Measurements from ENCODE around the gene SLC46A2. TPM values are rescaled to one million over a fixed set of nuclear protein-coding genes. Genes with fewer than 3 reads are reported as not detected.

Gene SLC46A2
- total and polyA plus RNA-seq, 2 donors (not counting 1 experiment from before 2014, with no cell fraction given): not detected

DNA sequence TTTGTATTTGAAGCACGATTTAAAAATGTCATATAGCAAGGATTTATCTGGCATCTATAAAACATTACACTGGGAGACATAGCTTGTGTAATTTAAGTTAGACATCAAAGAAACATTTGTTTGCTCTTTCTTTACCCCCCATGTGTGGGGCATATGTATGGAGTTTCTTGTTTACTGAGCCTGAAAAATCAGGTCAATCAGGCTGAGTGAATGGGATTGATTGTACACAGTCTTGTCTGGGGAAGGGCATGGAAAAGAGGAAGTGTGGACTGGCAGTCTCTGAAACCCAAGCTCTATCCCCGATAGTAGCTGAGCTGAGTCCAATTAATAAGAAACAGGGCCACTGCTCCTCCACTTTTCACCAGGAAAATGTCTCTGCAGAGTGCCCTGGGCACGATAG, 49.4 kb downstream of the SLC46A2 start:
- Histone ChIP-seq H3K27ac (ENCODE audit: insufficient read depth, low read length) (no peak overlapping the region), H3K27me3 (ENCODE audit: control insufficient read depth, insufficient read depth, low read length) (no peaks in the 10 kb centered on the region), H4K20me1 (ENCODE audit: control insufficient read depth, extremely low read depth, insufficient read depth, low read length) (no peaks in the 10 kb centered on the region), H3K4me1 (ENCODE audit: control insufficient read depth, extremely low read depth, insufficient read depth, low read length) (peaks cover under 1% of the 10 kb centered on the region), H3K36me3 (ENCODE audit: control insufficient read depth, insufficient read depth, low read length) (no peaks in the 10 kb centered on the region), H2AFZ (ENCODE audit: low read length) (no peak overlapping the region), H3K4me3 (replicated peaks in 1 of 4; ENCODE audit: control extremely low read depth in 1 of 4, insufficient read depth in 1 of 4, low read depth in 3 of 4, low read length in 4 of 4) (no peak overlapping the region), H3K4me2 (ENCODE audit: extremely low read depth, insufficient read depth, low read length) (no peak overlapping the region), H3K9ac (ENCODE audit: insufficient read depth, low read length) (no peak overlapping the region), H3K79me2 (ENCODE audit: control insufficient read depth, insufficient read depth, low read length) (no peaks in the 10 kb centered on the region), H3K9me3 (ENCODE audit: control insufficient read depth, insufficient read depth, low read depth, low read length) (no peaks in the 10 kb centered on the region)
- DNase-seq (ENCODE audit: low read depth in 2 of 2): no peak
- no peak for TF ChIP-seq EZH2 (IDR thresholded peaks at IDR 0.05; ENCODE audit: low read length, missing control alignments)
- TF ChIP-seq, protein P1, sequence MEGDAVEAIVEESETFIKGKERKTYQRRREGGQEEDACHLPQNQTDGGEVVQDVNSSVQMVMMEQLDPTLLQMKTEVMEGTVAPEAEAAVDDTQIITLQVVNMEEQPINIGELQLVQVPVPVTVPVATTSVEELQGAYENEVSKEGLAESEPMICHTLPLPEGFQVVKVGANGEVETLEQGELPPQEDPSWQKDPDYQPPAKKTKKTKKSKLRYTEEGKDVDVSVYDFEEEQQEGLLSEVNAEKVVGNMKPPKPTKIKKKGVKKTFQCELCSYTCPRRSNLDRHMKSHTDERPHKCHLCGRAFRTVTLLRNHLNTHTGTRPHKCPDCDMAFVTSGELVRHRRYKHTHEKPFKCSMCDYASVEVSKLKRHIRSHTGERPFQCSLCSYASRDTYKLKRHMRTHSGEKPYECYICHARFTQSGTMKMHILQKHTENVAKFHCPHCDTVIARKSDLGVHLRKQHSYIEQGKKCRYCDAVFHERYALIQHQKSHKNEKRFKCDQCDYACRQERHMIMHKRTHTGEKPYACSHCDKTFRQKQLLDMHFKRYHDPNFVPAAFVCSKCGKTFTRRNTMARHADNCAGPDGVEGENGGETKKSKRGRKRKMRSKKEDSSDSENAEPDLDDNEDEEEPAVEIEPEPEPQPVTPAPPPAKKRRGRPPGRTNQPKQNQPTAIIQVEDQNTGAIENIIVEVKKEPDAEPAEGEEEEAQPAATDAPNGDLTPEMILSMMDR (conservative IDR thresholded peaks at IDR 0.05 in 1 of 2, IDR thresholded peaks at IDR 0.05 in 1 of 2; ENCODE audit: low read depth in 1 of 2, low read length in 2 of 2): no peak

- Histone ChIP-seq H2AFZ (ENCODE audit: low read length) (no peak overlapping the region), H3K4me3 (replicated peaks in 1 of 4; ENCODE audit: control extremely low read depth in 1 of 4, insufficient read depth in 1 of 4, low read depth in 3 of 4, low read length in 4 of 4) (no peak overlapping the region), H3K27me3 (ENCODE audit: control insufficient read depth, insufficient read depth, low read length) (no peaks in the 10 kb centered on the region), H3K36me3 (ENCODE audit: control insufficient read depth, insufficient read depth, low read length) (no peaks in the 10 kb centered on the region), H3K79me2 (ENCODE audit: control insufficient read depth, insufficient read depth, low read length) (no peaks in the 10 kb centered on the region), H3K4me2 (ENCODE audit: extremely low read depth, insufficient read depth, low read length) (no peak overlapping the region), H3K9me3 (ENCODE audit: control insufficient read depth, insufficient read depth, low read depth, low read length) (no peaks in the 10 kb centered on the region), H3K9ac (ENCODE audit: insufficient read depth, low read length) (no peak overlapping the region), H3K4me1 (ENCODE audit: control insufficient read depth, extremely low read depth, insufficient read depth, low read length) (no peaks in the 10 kb centered on the region), H4K20me1 (ENCODE audit: control insufficient read depth, extremely low read depth, insufficient read depth, low read length) (no peaks in the 10 kb centered on the region), H3K27ac (ENCODE audit: insufficient read depth, low read length) (no peak overlapping the region)
- no peak for DNase-seq (ENCODE audit: low read depth in 2 of 2)
- TF ChIP-seq EZH2 (IDR thresholded peaks at IDR 0.05; ENCODE audit: low read length, missing control alignments): no peak
- TF ChIP-seq, protein P1 (conservative IDR thresholded peaks at IDR 0.05 in 1 of 2, IDR thresholded peaks at IDR 0.05 in 1 of 2; ENCODE audit: low read depth in 1 of 2, low read length in 2 of 2): no peak
These were observed 51.3 kb downstream of the SLC46A2 start for GRCh38 chr9:112839331-112839730.

GRCh38 chr9:112838342-112838741, 52.3 kb downstream of the SLC46A2 start:
- Histone ChIP-seq H3K27ac (ENCODE audit: insufficient read depth, low read length) (no peak overlapping the region), H4K20me1 (ENCODE audit: control insufficient read depth, extremely low read depth, insufficient read depth, low read length) (no peaks in the 10 kb centered on the region), H3K4me1 (ENCODE audit: control insufficient read depth, extremely low read depth, insufficient read depth, low read length) (no peaks in the 10 kb centered on the region), H3K9me3 (ENCODE audit: control insufficient read depth, insufficient read depth, low read depth, low read length) (no peaks in the 10 kb centered on the region), H3K4me2 (ENCODE audit: extremely low read depth, insufficient read depth, low read length) (no peak overlapping the region), H3K27me3 (ENCODE audit: control insufficient read depth, insufficient read depth, low read length) (no peaks in the 10 kb centered on the region), H3K9ac (ENCODE audit: insufficient read depth, low read length) (no peak overlapping the region), H3K79me2 (ENCODE audit: control insufficient read depth, insufficient read depth, low read length) (no peaks in the 10 kb centered on the region), H3K36me3 (ENCODE audit: control insufficient read depth, insufficient read depth, low read length) (no peaks in the 10 kb centered on the region), H3K4me3 (replicated peaks in 1 of 4; ENCODE audit: control extremely low read depth in 1 of 4, insufficient read depth in 1 of 4, low read depth in 3 of 4, low read length in 4 of 4) (no peak overlapping the region), H2AFZ (ENCODE audit: low read length) (no peak overlapping the region)
- no peak for TF ChIP-seq EZH2 (IDR thresholded peaks at IDR 0.05; ENCODE audit: low read length, missing control alignments)
- DNase-seq (ENCODE audit: low read depth in 2 of 2): no peak
